22Rv1 (cell line): ENCODE measurements around the gene GOLGA2.

ENCODE experiments used
- H3K27ac ChIP-seq: fragments of 450-650 bp; 2 replicates; pipeline ENCODE4 v1.5.1; 2017
- ZFX ChIP-seq: fragments of 450-650 bp; IDR thresholded peaks from 2 replicates; pipeline ENCODE4 v1.6.1; 2017; ENCODE audit warnings: antibody characterized with exemption, borderline replicate concordance
- TF ChIP-seq, protein P1 (sequence below): fragments of 450-650 bp; IDR thresholded peaks from 2 replicates; pipeline ENCODE4 v1.5.1; 2017; ENCODE audit warnings: mild to moderate bottlenecking

Gene GOLGA2

DNA sequence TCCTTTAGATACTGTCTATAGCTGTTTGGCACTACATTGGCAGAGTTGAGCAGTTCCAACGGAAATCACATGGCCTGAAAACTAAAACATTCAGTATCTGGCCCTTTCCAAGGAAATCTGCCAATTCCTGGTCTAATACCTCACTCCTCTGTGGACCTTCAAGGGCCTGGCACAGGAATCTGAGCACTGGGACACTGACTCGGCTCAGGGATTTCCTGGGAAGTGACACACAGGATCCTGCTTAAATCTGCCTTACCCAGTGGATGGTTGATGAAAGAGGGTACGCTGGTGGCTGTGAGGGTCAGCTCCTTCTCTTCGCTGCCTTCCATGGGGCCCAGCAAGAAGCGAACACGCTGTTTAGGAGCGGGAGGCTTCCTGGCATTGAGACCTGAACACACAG, 45.5 kb upstream of the GOLGA2 start:
- peak overlapping the region; percentile 92 for H3K27ac ChIP-seq
- TF ChIP-seq, protein P1, sequence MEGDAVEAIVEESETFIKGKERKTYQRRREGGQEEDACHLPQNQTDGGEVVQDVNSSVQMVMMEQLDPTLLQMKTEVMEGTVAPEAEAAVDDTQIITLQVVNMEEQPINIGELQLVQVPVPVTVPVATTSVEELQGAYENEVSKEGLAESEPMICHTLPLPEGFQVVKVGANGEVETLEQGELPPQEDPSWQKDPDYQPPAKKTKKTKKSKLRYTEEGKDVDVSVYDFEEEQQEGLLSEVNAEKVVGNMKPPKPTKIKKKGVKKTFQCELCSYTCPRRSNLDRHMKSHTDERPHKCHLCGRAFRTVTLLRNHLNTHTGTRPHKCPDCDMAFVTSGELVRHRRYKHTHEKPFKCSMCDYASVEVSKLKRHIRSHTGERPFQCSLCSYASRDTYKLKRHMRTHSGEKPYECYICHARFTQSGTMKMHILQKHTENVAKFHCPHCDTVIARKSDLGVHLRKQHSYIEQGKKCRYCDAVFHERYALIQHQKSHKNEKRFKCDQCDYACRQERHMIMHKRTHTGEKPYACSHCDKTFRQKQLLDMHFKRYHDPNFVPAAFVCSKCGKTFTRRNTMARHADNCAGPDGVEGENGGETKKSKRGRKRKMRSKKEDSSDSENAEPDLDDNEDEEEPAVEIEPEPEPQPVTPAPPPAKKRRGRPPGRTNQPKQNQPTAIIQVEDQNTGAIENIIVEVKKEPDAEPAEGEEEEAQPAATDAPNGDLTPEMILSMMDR, result no peak

DNA sequence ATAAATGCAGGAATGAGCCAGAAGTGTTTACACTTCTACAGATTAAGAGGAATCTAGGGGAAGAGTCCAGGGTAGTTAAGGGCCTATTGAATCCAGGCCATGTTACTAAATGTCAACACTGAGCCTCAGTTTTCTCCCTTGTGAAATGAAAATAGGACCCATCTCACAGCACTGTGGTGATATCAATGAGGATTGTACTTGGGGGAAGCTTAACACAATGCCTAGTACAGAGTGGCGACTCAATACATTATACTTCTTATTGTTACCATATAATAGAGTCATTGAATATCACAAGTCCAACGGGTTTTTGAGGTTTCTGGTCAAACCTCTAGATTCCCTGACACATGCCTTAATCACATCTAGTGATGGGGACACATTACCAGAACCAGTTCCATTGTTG, 41.8 kb upstream of the GOLGA2 start:
- no peak overlapping the region for H3K27ac ChIP-seq
- TF ChIP-seq, protein P1, result no peak
- no peak for TF ChIP-seq ZFX

DNA sequence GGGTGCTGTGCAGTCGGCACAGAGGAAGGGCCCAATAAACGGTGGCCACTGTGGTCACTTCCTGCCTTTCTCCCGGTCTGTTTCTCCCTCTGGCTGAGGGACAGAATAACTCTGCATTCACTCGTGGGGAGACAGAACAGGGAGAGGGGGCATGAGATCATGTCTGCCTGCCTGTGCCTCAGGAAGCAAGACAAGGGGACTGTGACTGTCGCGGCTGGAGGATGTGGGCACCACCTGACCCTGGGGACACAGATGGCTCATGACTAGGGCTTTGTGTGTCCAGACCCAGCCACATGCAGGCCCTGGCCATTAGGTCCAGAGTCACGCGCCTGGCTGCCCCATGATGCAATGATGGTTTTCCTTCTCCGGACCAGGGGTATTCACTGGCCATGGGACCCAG, 40.6 kb upstream of the GOLGA2 start:
- TF ChIP-seq ZFX, result no peak
- TF ChIP-seq, protein P1, result no peak
- H3K27ac ChIP-seq, result no peak overlapping the region

DNA sequence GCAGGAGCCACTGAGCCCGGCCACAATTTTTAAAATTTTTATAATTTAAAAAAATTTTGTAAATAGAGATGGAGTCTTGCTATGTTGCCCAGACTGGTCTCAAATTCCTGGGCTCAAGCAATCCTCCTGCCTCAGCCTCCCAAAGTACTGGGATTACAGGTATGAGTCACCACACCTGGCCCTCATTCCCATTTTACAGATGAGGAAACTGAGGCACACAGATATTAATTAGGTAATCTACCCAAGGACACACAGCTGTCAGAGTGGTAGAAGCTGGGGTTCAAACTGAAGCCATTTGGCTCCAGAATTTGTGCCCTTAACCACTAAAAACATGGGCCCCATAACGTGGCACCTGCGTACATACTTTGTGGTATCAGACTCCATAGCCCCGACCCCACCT, 38.9 kb upstream of the GOLGA2 start:
- H3K27ac ChIP-seq, result no peak overlapping the region
- TF ChIP-seq ZFX, result no peak
- TF ChIP-seq, protein P1, result no peak

DNA sequence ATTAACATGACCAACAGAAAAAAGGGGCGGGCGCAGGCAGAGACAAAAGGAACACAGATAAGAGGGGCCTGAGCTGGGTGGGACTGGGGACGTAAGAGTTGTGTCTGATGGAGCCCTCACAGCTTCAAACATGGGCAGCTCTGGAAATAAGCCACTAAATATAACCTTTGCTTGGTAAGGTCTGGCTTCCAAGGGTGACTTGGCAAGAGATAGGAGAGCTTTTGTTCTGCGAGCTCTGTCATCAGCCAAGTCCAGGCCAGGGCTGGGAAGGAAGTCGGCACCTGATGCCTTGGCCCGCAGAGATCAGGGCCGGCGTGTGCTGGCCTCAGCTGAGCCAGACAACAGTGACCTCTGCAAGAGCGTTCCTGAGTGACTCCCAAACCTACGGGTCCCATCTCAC, 34.7 kb upstream of the GOLGA2 start:
- TF ChIP-seq, protein P1, result no peak
- TF ChIP-seq ZFX, result no peak

DNA sequence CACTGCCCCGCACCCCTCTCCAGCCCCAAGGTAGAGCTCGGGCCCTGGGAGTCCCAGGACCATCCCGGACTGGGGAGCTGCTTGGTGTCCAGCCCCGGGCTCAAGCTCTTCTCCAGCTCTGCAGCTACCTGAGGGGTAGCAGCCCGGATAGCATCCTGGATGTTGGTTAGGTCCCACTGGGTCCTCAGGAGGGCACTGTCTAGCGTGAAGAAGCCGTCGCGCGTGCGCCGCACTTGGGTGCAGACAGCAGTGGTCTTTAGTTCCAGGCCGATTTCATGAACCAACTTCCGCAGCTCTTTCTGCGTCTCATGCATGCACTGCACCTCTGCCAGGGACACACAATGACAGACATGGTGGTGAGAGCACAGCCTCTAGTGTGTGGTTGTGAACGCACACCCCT, 33.7 kb upstream of the GOLGA2 start:
- TF ChIP-seq, protein P1, result no peak
- no peak for TF ChIP-seq ZFX
- no peak overlapping the region for H3K27ac ChIP-seq

More for the DNA sequence above, 34.7 kb upstream of the GOLGA2 start:
- no peak overlapping the region for H3K27ac ChIP-seq

DNA sequence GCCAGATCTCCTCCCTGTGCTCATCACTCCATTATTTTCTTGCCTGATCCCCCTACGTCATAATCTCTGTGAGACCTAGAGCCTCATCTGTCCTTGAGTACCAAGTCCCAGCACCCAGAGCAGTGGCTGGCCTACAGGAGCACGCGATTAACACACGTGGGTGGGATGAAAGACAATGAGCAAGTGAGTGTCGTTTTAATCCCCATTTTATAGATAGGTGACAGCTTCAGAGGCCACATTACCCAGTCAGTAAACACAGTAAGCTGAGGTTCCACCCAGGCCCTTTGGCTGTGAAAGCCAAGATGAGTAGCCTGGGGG, 29.1 kb upstream of the GOLGA2 start:
- TF ChIP-seq, protein P1, result no peak
- TF ChIP-seq ZFX, result no peak
- no peak overlapping the region for H3K27ac ChIP-seq
